AG10803 (cell line): ENCODE data around the gene SYNJ2.

Source experiments
- DNase-seq: peaks from one replicate; pipeline ENCODE4 v3.0.0; 2010; ENCODE audit warnings: low read depth
- H3K4me3 ChIP-seq: 2 replicates; pipeline ENCODE4 v1.5.1; 2011; ENCODE audit warnings: mild to moderate bottlenecking, low read length, control low read depth
- TF ChIP-seq, protein P1 (sequence below): conservative IDR thresholded peaks from 2 replicates; pipeline ENCODE4 v1.5.1; 2011; ENCODE audit warnings: mild to moderate bottlenecking, low read length, control low read depth, inconsistent platforms

SYNJ2 gene

DNA sequence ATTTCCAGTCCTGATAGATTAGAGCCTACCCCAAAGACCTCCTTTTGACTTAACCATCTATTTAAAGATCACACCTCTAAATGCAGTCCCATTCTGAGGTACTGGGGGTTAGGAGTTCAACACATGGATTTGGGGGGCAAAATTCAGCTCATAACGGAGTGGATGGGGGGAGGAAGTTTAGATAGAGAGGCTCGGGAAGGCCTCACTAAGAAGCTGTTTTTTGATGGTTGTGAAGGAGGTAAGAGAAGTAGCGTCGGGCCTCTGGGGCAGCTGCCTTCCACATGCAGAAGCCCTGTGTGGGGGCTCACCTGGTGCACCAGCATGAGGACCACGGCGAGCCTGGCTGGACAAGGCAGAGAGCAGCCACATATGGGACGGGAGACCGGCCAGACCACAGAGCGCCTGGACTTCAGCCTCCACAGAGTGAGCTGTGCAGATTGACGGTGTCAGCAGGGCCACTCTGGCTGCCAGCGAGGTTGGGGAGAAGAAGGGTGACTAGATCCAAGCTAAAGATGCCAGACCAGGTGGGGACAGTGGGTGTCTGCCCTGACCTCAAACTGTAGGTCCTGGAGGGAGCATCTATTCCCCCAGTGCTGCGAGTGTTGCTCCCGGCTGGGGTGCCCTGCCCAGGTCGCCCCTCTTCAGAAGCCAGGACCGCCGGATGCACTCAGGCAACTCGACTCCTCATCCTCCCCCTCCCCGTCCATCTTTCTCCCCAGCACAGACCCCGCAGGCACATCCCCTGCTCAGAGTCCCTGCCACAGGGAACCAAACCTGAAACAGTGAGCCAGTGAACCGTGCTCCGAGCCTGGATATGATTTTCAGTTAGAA lies 5.1 kb upstream of the SYNJ2 start:
- no peak overlapping the region for H3K4me3 ChIP-seq
- DNase-seq: no peak
- TF ChIP-seq, protein P1, sequence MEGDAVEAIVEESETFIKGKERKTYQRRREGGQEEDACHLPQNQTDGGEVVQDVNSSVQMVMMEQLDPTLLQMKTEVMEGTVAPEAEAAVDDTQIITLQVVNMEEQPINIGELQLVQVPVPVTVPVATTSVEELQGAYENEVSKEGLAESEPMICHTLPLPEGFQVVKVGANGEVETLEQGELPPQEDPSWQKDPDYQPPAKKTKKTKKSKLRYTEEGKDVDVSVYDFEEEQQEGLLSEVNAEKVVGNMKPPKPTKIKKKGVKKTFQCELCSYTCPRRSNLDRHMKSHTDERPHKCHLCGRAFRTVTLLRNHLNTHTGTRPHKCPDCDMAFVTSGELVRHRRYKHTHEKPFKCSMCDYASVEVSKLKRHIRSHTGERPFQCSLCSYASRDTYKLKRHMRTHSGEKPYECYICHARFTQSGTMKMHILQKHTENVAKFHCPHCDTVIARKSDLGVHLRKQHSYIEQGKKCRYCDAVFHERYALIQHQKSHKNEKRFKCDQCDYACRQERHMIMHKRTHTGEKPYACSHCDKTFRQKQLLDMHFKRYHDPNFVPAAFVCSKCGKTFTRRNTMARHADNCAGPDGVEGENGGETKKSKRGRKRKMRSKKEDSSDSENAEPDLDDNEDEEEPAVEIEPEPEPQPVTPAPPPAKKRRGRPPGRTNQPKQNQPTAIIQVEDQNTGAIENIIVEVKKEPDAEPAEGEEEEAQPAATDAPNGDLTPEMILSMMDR: no peak

DNA sequence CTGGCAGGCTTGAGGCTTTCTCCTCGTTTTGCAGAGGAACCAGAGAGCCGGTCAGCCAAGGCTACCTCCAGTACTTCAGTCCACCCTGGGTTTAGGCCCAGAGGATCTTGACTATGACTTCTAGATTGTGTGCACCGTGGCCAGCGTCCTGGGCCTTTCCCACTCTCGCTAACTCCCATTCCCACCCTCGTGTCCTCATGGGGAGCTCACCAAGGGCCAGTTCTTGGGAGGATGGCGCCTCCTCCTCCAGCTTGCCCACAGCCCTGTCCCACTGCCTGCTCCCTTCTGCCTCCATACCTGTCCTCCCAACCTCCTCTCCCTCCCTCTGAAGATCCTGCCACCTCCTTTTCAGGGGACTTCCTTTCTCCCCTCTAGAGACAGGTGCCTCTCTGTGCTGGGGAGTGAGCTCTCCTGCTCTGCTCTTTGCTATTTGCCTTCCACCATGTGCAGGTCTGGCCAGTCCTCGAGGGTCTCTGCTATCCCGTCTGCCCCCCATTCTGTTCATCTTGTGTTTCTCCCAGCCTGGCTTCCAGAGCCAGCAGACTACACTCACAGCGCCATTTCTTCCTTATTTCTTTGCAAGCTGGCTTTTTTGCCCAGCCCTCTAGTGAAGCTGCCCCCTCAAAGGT lies 4.4 kb upstream of the SYNJ2 start:
- TF ChIP-seq, protein P1: no peak
- H3K4me3 ChIP-seq: no peak overlapping the region
- no peak for DNase-seq

DNA sequence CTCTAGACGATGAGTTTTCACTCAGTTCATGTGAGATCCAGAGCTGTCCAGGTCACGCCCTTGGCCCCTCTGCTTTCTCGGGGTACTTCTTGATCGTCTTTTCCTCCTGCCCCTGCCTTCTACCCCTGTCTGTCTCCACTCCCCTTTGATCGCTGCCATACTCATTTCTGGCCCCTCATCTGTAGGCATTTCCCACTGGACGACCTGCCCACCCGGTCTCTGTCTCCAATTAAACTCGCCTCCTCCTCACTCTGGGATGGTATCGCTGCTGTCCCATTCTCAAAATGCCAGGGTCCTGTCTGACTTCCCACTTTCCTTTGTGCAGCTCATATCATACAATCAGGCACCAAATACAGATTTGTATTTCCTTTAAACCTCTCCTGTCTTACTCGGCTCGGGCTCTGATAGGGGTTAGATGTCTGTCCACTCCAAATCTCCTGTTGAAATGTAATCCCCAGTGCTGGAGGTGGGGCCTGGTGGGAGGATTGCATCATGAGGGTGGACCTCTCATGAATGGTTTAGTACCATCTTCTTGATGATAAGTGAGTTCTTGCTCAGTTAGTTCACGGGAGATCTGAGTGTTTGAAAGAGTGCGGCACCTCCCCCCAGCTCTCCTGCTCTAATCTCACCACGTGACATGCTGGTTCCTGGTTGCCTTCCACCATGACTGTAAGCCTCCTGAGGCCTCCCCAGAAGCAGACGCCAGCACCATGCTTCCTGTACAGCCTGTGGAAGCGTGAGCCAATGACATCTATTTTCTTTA lies 3.5 kb upstream of the SYNJ2 start:
- TF ChIP-seq, protein P1: no peak
- no peak overlapping the region for H3K4me3 ChIP-seq
- DNase-seq: no peak

DNA sequence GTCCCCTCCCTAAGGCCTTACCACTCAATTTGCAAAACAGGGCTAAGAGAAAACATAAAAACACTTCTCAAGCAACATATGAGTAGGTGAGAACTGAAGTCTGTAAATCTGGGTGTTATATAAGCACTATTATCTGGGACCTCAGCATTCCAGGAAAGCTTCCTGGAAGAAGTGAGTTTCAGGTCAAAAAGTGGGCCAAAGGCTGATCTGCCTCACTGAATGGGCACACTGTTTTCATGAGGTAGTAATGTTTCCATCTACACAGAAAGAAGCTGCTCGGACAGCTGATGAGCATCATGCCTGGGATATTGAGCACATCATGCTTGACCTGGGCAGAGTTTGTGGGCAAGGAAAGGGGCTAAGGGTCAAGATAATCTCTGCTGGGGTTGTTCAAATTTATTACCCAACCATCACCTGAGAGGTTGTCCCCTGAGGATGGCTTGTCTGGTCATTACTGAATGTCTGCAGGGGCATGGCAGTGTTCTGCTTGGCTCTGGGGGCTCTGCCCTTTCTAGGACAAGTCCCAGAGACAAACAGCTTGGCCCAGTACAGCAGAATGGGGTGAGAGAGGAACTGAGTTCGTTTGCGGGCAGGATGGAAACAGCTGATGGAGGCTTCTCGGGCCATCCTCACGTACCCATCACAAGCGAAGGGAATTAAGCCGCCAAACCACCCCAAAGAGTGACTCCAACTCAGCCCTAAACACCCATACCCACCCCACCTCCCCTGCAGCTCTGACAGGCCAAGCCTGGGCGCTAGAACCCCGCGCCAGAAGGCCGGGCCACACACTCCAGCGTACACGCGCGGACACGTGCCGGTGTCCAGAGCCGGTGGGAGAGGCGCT lies 1.2 kb upstream of the SYNJ2 start:
- no peak for DNase-seq
- H3K4me3 ChIP-seq: peak overlapping the region; percentile 73
- TF ChIP-seq, protein P1: no peak

DNA sequence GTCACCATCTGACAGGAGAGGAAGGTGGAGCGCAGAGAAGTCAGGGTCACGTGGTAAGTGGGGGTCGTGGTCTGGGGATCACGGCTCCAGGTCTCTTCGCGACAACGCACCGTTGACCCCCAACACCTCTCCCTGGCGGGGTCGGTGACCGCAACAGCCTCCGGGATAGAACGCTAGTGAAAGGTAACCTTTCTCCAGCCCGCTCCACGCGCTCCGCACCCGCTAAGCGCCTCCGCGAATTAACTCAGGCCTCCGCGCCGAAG lies 600 bp upstream of the SYNJ2 start:
- TF ChIP-seq, protein P1: no peak
- peak overlapping the region; percentile 73 for H3K4me3 ChIP-seq

DNA sequence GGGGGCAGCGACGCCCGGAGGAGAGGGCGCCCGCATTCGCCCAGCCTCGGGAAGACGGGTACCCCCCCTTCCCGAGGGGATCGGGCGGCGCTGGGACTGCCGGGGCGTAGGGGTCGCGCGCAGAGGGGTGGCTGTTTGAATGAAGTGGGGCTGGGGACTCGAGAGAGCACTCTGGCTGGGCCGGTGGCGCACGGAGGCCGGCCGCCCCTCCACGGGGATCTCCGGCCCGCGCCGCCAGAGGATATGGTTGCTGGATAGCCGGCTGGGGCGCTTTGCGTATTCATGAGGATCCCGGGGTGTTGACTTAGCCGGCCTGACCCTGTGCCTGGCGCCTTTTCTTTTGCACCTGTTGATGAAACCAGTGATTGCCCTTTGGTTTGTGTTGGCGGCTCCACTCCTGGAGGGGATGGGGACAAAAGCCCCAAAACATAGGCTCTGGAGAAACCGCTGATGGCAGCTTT lies 469 bp downstream of the SYNJ2 start:
- peak overlapping the region; percentile 73 for H3K4me3 ChIP-seq
- DNase-seq: peak; percentile 25
- TF ChIP-seq, protein P1: no peak

More for the DNA sequence above, 600 bp upstream of the SYNJ2 start:
- no peak for DNase-seq
